ENCODE results near the gene PLXNC1.

The PLXNC1 gene

GRCh38 chr12:94204499-94205247 lies 56.3 kb downstream of the PLXNC1 start:
- no peak for FAIRE-seq

GRCh38 chr12:94205822-94206221 lies 57.4 kb downstream of the PLXNC1 start:
- DNase-seq (ENCODE audit: insufficient read length, low spot score), result no peak
- no peak for TF ChIP-seq CTCF (IDR thresholded peaks at IDR 0.05; ENCODE audit: insufficient read depth, missing control alignments)
- no peak for FAIRE-seq

More at GRCh38 chr12:94204499-94205247, 56.3 kb downstream of the PLXNC1 start:
- no peak for TF ChIP-seq CTCF (IDR thresholded peaks at IDR 0.05; ENCODE audit: insufficient read depth, missing control alignments)
- no peak for DNase-seq (ENCODE audit: insufficient read length, low spot score)

DNA sequence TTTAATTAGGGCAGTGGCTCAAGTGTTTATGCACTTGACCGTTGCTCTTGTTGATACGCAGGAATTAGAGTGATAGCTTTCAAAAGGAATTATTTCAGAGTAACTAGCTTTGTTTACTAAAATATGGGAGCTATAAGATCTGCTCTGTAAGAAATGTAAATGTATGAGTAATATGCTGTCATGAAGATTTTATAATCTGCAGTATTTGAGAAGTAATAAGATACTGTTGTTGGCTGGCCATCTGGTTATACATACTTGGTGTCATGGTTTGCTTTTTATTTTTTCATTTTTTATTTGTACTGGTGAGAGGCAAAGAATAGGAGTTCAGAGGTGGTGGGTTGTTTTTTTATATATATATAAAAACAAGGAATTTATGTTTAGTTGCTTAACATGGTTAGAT lies 58.5 kb downstream of the PLXNC1 start:
- DNase-seq (ENCODE audit: insufficient read length, low spot score), result no peak
- no peak for FAIRE-seq
- no peak for TF ChIP-seq CTCF (IDR thresholded peaks at IDR 0.05; ENCODE audit: insufficient read depth, missing control alignments)

DNA sequence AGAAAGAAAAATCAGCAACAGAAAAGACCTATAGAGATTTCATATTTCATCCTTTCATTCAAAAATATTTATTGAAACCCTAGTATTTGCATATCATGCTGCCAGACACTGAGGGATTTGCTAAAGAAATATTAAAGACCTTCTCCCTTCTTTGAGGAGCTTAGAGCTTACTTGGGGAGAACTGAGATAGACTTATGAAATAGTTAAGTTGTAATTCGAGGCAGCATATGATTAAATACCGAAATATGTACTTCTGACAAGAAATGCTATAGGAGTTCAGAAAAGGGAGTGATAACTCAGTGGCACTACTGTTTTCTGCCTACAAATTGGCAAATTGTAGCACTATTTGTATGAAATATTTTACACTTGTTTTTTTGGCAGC lies 59.1 kb downstream of the PLXNC1 start:
- FAIRE-seq, result no peak
- DNase-seq (ENCODE audit: insufficient read length, low spot score), result no peak

DNA sequence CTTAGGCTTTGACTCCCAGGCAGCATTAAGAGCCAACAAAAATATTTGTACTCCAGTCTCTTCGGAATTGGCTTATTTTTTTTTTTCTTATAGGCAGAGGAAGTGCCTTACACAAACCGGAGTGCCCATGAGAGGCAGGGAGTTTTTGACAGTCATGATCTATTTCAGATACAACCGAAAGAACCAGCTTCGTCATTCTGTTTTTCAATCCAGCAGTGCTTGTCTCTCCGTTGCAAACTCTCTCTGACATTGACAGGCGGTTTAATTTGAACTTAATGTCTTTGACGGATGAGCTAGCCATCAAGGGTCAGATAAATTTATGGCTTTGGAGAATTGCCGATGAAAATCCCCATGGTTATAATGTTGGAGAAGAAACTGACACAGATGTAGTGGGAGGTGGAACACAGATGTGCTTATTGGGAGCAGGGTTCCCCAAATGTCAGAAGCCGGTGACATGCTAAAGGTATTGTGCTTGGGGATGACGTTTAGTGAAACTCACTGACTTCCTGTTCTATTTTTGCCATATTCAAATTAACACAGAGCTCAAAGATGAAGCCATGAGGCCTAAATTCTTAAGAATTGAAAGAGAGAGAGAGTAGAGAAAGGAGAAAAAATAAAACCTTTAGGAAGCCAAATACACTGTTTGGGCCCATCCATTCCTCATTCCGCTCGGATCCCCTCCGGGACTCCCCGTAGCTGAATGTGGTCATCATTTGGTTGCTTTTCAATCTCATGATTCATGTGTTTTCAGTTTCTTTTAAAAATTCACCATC lies 59.7 kb downstream of the PLXNC1 start:
- no peak for FAIRE-seq
- TF ChIP-seq CTCF (IDR thresholded peaks at IDR 0.05; ENCODE audit: insufficient read depth, missing control alignments), result no peak
- DNase-seq (ENCODE audit: insufficient read length, low spot score), result no peak

More for the DNA sequence above, 59.1 kb downstream of the PLXNC1 start:
- TF ChIP-seq CTCF (IDR thresholded peaks at IDR 0.05; ENCODE audit: insufficient read depth, missing control alignments), result no peak

DNA sequence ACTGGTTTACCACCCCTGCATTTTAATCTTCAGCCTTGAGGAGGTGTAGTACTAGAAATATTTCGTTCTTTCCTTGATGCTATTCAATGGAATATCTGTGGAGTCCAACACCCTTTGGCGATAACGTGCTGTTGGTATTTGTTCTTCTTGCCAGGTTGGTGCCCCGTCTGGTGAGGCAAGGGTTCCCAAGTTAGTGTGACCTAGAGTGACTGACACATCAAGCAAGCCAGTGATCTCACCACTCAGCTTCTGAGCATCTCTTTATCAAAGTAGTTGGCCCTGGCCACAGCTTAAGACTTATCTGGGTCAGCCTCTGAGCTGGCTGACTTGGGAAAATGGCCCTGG lies 60.2 kb downstream of the PLXNC1 start:
- no peak for DNase-seq (ENCODE audit: insufficient read length, low spot score)
- no peak for FAIRE-seq
- no peak for TF ChIP-seq CTCF (IDR thresholded peaks at IDR 0.05; ENCODE audit: insufficient read depth, missing control alignments)

GRCh38 chr12:94209240-94209639 lies 60.9 kb downstream of the PLXNC1 start:
- TF ChIP-seq CTCF (IDR thresholded peaks at IDR 0.05; ENCODE audit: insufficient read depth, missing control alignments), result no peak
- FAIRE-seq, result no peak
- no peak for DNase-seq (ENCODE audit: insufficient read length, low spot score)

All from D721Med (cell line).